ENCODE data around the gene EPB42. TPM values are rescaled to one million over a fixed set of nuclear protein-coding genes. Genes with fewer than 3 reads are reported as not detected.
"Not testable (repeated sequence)": the region's sequence is repeated elsewhere in the genome, so short reads cannot be mapped to it uniquely, and the experiment has no call there.

Gene EPB42
- total RNA-seq, 1 donor from 2014 or later, result not detected

GRCh38 chr15:43185157-43186002 lies 35.4 kb downstream of the EPB42 start, which contains the start of gene CCNDBP1:
Gene CCNDBP1, plus strand, starts transcription at chr15:43185403. Its CDS starts 96 bp downstream, at chr15:43185499.
- no peak for TF ChIP-seq CTCF (IDR thresholded peaks at IDR 0.05)
- peaks cover 54% of the 10 kb centered on the region for H3K36me3 Mint-ChIP-seq (ENCODE audit: low read depth)
- H3K4me3 Mint-ChIP-seq, result peak within 1 kb of the TSS; percentile 97
- peak; percentile 93 for ATAC-seq (ENCODE audit: low read depth)
- peak within 1 kb of the TSS; percentile 96 for H3K27ac Mint-ChIP-seq
- POLR2A ChIA-PET, result interaction anchor here (0.5 to 2.0 kb wide), 7 partner anchors 8 to 1735 kb away, joined by 3 to 9 read pairs (median 3); partner anchors contain the start of genes TMEM62, UBR1, ZNF106 and ZSCAN29
- H3K27me3 Mint-ChIP-seq, result no peaks in the 10 kb centered on the region
- DNase-seq, result peak; percentile 85
- CTCF ChIA-PET, result interaction anchor here (1.0 to 2.5 kb wide), 3 partner anchors 19 to 101 kb away, joined by 3 to 16 read pairs (median 8); no protein-coding TSS in a partner anchor
- peaks cover 32% of the 10 kb centered on the region for H3K4me1 Mint-ChIP-seq
- H3K9me3 Mint-ChIP-seq, result no peaks in the 10 kb centered on the region
- intact Hi-C loops (cut with micrococcal nuclease), result loop anchor here (1.0 to 10.0 kb wide), 9 partner anchors 19 to 911 kb away; partner anchors contain the start of genes CDAN1, GANC, LCMT2 and PDIA3

GRCh38 chr15:43184407-43185124 lies 36.3 kb downstream of the EPB42 start:
- H3K36me3 Mint-ChIP-seq (ENCODE audit: low read depth), result peaks cover 55% of the 10 kb centered on the region
- peak overlapping the region; percentile 97 for H3K4me3 Mint-ChIP-seq
- DNase-seq, result no peak
- ChIA-PET CTCF (interaction anchor here (2.5 kb wide), 1 partner anchor 20 kb away, joined by 8 read pairs; no protein-coding TSS in a partner anchor), POLR2A (interaction anchor here (0.5 to 2.0 kb wide), 4 partner anchors 9 to 1734 kb away, joined by 3 to 9 read pairs (median 4); partner anchors contain the start of gene UBR1)
- intact Hi-C loops (cut with micrococcal nuclease), result loop anchor here (1.0 to 10.0 kb wide), 7 partner anchors 50 to 910 kb away; partner anchors contain the start of genes CDAN1, GANC, LCMT2 and PDIA3
- no peak for ATAC-seq (ENCODE audit: low read depth)
- no peak for TF ChIP-seq CTCF (IDR thresholded peaks at IDR 0.05)
- H3K4me1 Mint-ChIP-seq, result peaks cover 31% of the 10 kb centered on the region
- H3K9me3 Mint-ChIP-seq, result no peaks in the 10 kb centered on the region
- peak overlapping the region; percentile 96 for H3K27ac Mint-ChIP-seq
- no peaks in the 10 kb centered on the region for H3K27me3 Mint-ChIP-seq

GRCh38 chr15:43183270-43183669 lies 37.5 kb downstream of the EPB42 start:
- ChIA-PET CTCF (no interaction called here), POLR2A (interaction anchor here (0.6 kb wide), 1 partner anchor 33 kb away, joined by 5 read pairs; no protein-coding TSS in a partner anchor)
- DNase-seq (no peak), ATAC-seq (ENCODE audit: low read depth) (no peak)
- peaks cover 61% of the 10 kb centered on the region for H3K36me3 Mint-ChIP-seq (ENCODE audit: low read depth)
- H3K27ac Mint-ChIP-seq, result peak overlapping the region; percentile 8
- peaks cover 27% of the 10 kb centered on the region for H3K4me1 Mint-ChIP-seq
- H3K9me3 Mint-ChIP-seq, result no peaks in the 10 kb centered on the region
- H3K4me3 Mint-ChIP-seq, result no peak overlapping the region
- H3K27me3 Mint-ChIP-seq, result no peaks in the 10 kb centered on the region
- no peak for TF ChIP-seq CTCF (IDR thresholded peaks at IDR 0.05)
- intact Hi-C loops (cut with micrococcal nuclease), result loop anchor here (10.0 kb wide), 1 partner anchor 908 kb away; the partner anchor contains the start of genes GANC and TMEM87A

GRCh38 chr15:43177147-43177546 lies 43.7 kb downstream of the EPB42 start:
- DNase-seq; H3K4me1 Mint-ChIP-seq; H3K4me3 Mint-ChIP-seq; H3K27ac Mint-ChIP-seq; H3K27me3 Mint-ChIP-seq; intact Hi-C loops (cut with micrococcal nuclease); H3K9me3 Mint-ChIP-seq; CTCF ChIA-PET; ATAC-seq (ENCODE audit: low read depth); POLR2A ChIA-PET: not testable (repeated sequence)
- H3K36me3 Mint-ChIP-seq (ENCODE audit: low read depth), result peaks cover 63% of the 10 kb centered on the region

- peaks cover 59% of the 10 kb centered on the region for H3K36me3 Mint-ChIP-seq (ENCODE audit: low read depth)
- intact Hi-C loops (cut with micrococcal nuclease); CTCF ChIA-PET; H3K4me3 Mint-ChIP-seq; H3K4me1 Mint-ChIP-seq; DNase-seq; H3K27me3 Mint-ChIP-seq; H3K27ac Mint-ChIP-seq; ATAC-seq (ENCODE audit: low read depth); H3K9me3 Mint-ChIP-seq: not testable (repeated sequence)
- POLR2A ChIA-PET, result interaction anchor here (0.5 kb wide), 1 partner anchor 20 kb away, joined by 3 read pairs; no protein-coding TSS in a partner anchor
Measured at GRCh38 chr15:43175656-43176309, 45.0 kb downstream of the EPB42 start.
